SK-N-SH (cell line): Measurements from ENCODE around the gene IFNL1. TPM values are rescaled to one million over a fixed set of nuclear protein-coding genes. Genes with fewer than 3 reads are reported as not detected.

Experiments
- CTCF ChIA-PET: fragments of 300-600, 350-600 bp; formaldehyde crosslinking; extraction: SDS; loops from one replicate; lab custom pipeline; 2021; lab: Yijun Ruan, JAX
- POLR2A ChIA-PET: fragments of 350-600 bp; sonication (Branson Sonifier 250); formaldehyde crosslinking; extraction: SDS; loops from one replicate; lab custom pipeline; 2020; ENCODE audit warnings: antibody characterized with exemption, inconsistent platforms; lab: Yijun Ruan, JAX
- DNase-seq: peaks from one replicate; pipeline ENCODE4 v3.0.0; 2012
- H2AFZ ChIP-seq: fragments of 200-600 bp; sonication (generic); 2 replicates; pipeline ENCODE4 v1.8.1; 2016; ENCODE audit warnings: antibody characterized with exemption, mild to moderate bottlenecking, low read depth
- H3F3A ChIP-seq: fragments of 200-600 bp; sonication (generic); replicated peaks from 2 replicates; pipeline ENCODE3; 2016; ENCODE audit warnings: antibody characterized with exemption, mild to moderate bottlenecking; ENCODE audit not compliant: insufficient read depth
- H3K27ac ChIP-seq, 2 experiments: fragments of 200-500 bp in 1 of 2; fragments of 200-600 bp in 1 of 2; sonication (Bioruptor generic) in 1 of 2; sonication (generic), shearing (Covaris generic) in 1 of 2; 2 replicates each; pipeline versions ENCODE4 v1.5.1 to v1.6.1; 2014 to 2016; ENCODE audit warnings: low read depth in 2 of 2, inconsistent platforms in 1 of 2, low read length in 1 of 2, mild to moderate bottlenecking in 1 of 2, mixed read lengths in 1 of 2
- H3K27me3 ChIP-seq: fragments of 200-600 bp; sonication (generic), shearing (Covaris generic); 2 replicates; pipeline ENCODE4 v1.6.1; 2016; ENCODE audit warnings: mixed run types; ENCODE audit not compliant: insufficient read depth
- H3K36me3 ChIP-seq, 2 experiments: fragments of 200-500 bp in 1 of 2; fragments of 200-600 bp in 1 of 2; sonication (Bioruptor generic) in 1 of 2; sonication (generic) in 1 of 2; replicated peaks in 1 of 2; 2 replicates each; pipeline versions ENCODE3 to v1.5.1; 2014 to 2016; ENCODE audit warnings: low read length in 1 of 2, mild to moderate bottlenecking in 1 of 2; ENCODE audit not compliant: insufficient read depth in 2 of 2, control insufficient read depth in 1 of 2
- H3K4me1 ChIP-seq, 2 experiments: fragments of 200-500 bp in 1 of 2; fragments of 200-600 bp in 1 of 2; sonication (Bioruptor generic) in 1 of 2; sonication (generic), shearing (Covaris generic) in 1 of 2; 2 replicates each; pipeline versions ENCODE4 v1.5.1 to v1.6.1; 2014 to 2016; ENCODE audit warnings: low read depth in 1 of 2, low read length in 1 of 2, mixed run types in 1 of 2; ENCODE audit not compliant: insufficient read depth in 2 of 2, control insufficient read depth in 1 of 2
- H3K4me2 ChIP-seq: fragments of 200-600 bp; sonication (generic), shearing (Covaris generic); 2 replicates; pipeline ENCODE4 v1.6.1; 2017; ENCODE audit warnings: mixed run types
- H3K4me3 ChIP-seq, 2 experiments: fragments of 200-500 bp in 1 of 2; fragments of 200-600 bp in 1 of 2; sonication (Bioruptor generic) in 1 of 2; sonication (generic), shearing (Covaris generic) in 1 of 2; 2 replicates each; pipeline versions ENCODE4 v1.5.1 to v1.8.1; 2014 to 2016; ENCODE audit warnings: low read depth in 2 of 2, inconsistent platforms in 1 of 2, low read length in 1 of 2, mild to moderate bottlenecking in 1 of 2, mixed read lengths in 1 of 2, moderate library complexity in 1 of 2
- H3K79me2 ChIP-seq: fragments of 200-600 bp; sonication (generic); 2 replicates; pipeline ENCODE4 v1.8.1; 2017; ENCODE audit warnings: mild to moderate bottlenecking; ENCODE audit not compliant: insufficient read depth
- H3K9ac ChIP-seq: fragments of 200-600 bp; sonication (generic); 2 replicates; pipeline ENCODE4 v1.6.1; 2017; ENCODE audit warnings: mixed run types
- H3K9me2 ChIP-seq: fragments of 200-600 bp; sonication (generic); 2 replicates; pipeline ENCODE4 v1.6.1; 2017; ENCODE audit warnings: mixed run types
- H3K9me3 ChIP-seq: fragments of 200-600 bp; sonication (generic); 2 replicates; pipeline ENCODE4 v1.6.1; 2017; ENCODE audit warnings: mixed run types, mild to moderate bottlenecking, moderate library complexity
- H4K20me1 ChIP-seq: fragments of 200-600 bp; sonication (generic); 2 replicates; pipeline ENCODE4 v1.6.1; 2017; ENCODE audit warnings: mild to moderate bottlenecking, mixed run types; ENCODE audit not compliant: insufficient read depth
- CHD2 ChIP-seq: fragments of 150-350 bp; IDR thresholded peaks from 2 replicates; pipeline ENCODE4 v1.6.1; 2018; ENCODE audit warnings: low read length; ENCODE audit not compliant: partially characterized antibody
- CTCF ChIP-seq: fragments of 200-600 bp; sonication (generic); IDR thresholded peaks from 2 replicates; pipeline ENCODE4 v1.6.1; 2017; ENCODE audit warnings: antibody characterized with exemption, mild to moderate bottlenecking, moderate library complexity
- ELF1 ChIP-seq: IDR thresholded peaks from 2 replicates; pipeline ENCODE4 v1.4.0; 2012
- EP300 ChIP-seq, 2 experiments: IDR thresholded peaks; 2 replicates each; pipeline versions ENCODE4 v1.4.0 to v1.6.1; 2012; ENCODE audit warnings: borderline replicate concordance in 1 of 2, low read depth in 1 of 2, low read length in 1 of 2
- EZH2phosphoT487 ChIP-seq: fragments of 200-600 bp; sonication (generic); IDR thresholded peaks from 2 replicates; pipeline ENCODE4 v1.6.1; 2017; ENCODE audit warnings: low read depth, mixed run types, mild to moderate bottlenecking, antibody characterized with exemption, moderate library complexity, borderline replicate concordance
- FOXM1 ChIP-seq: IDR thresholded peaks from 2 replicates; pipeline ENCODE4 v1.4.0; 2012; ENCODE audit warnings: low read depth, mild to moderate bottlenecking
- GATA2 ChIP-seq: sonication (generic); formaldehyde crosslinking; IDR thresholded peaks from 2 replicates; pipeline ENCODE4 v1.5.0; 2020; ENCODE audit warnings: mild to moderate bottlenecking, missing genetic modification reagents
- JUND ChIP-seq: IDR thresholded peaks from 2 replicates; pipeline ENCODE4 v1.4.0; 2012
- POLR2AphosphoS5 ChIP-seq: IDR thresholded peaks from 2 replicates; pipeline ENCODE4 v1.6.1; 2012; ENCODE audit warnings: low read depth, low read length
- RFX5 ChIP-seq: IDR thresholded peaks from 2 replicates; pipeline ENCODE4 v1.6.1; 2012; ENCODE audit warnings: mild to moderate bottlenecking, improper control_type of control experiment, low read length
- SIN3A ChIP-seq: IDR thresholded peaks from 2 replicates; pipeline ENCODE4 v1.6.1; 2012; ENCODE audit warnings: low read depth, mild to moderate bottlenecking, low read length, moderate library complexity, borderline replicate concordance
- TCF12 ChIP-seq: IDR thresholded peaks from 2 replicates; pipeline ENCODE4 v1.4.0; 2012
- TEAD4 ChIP-seq: IDR thresholded peaks from 2 replicates; pipeline ENCODE4 v1.4.0; 2012; ENCODE audit warnings: mild to moderate bottlenecking, borderline replicate concordance; ENCODE audit not compliant: insufficient read depth
- USF1 ChIP-seq: IDR thresholded peaks from 2 replicates; pipeline ENCODE4 v1.4.0; 2012; ENCODE audit warnings: low read depth, borderline replicate concordance
- ZBTB33 ChIP-seq: IDR thresholded peaks from 2 replicates; pipeline ENCODE4 v1.4.0; 2012; ENCODE audit warnings: low read depth, borderline replicate concordance
- WGBS: methylation state at CpG from one replicate; pipeline ENCODE4 v1.1.6; 2017; ENCODE audit warnings: low lambda C conversion rate; 5-methylcytosine and 5-hydroxymethylcytosine counted together
- polyA plus RNA-seq, 3 experiments: library from polyadenylated mRNA; depleted of rRNA; stranded (reverse); fragments of >200 nt; gene quantifications; 2 replicates each; pipeline ENCODE4 v1.2.3, GENCODE V29; 2012

IFNL1 gene
- polyA plus RNA-seq, 1 of the 3 experiments (the other 2 are of a cell fraction): not detected

GRCh38 chr19:39318690-39319089, 22.5 kb downstream of the IFNL1 start:
- Histone ChIP-seq H3K4me3 (no peak overlapping the region), H3F3A (no peaks in the 10 kb centered on the region), H3K27ac (no peak overlapping the region), H3K79me2 (no peaks in the 10 kb centered on the region), H3K27me3 (no peaks in the 10 kb centered on the region), H3K4me2 (no peak overlapping the region), H3K36me3 (peaks cover 0 to 2% of the 10 kb centered on the region in 2 experiments), H3K9ac (no peak overlapping the region), H3K9me3 (no peaks in the 10 kb centered on the region), H4K20me1 (no peaks in the 10 kb centered on the region), H3K9me2 (no peaks in the 10 kb centered on the region), H3K4me1 (peaks cover 0 to 10% of the 10 kb centered on the region in 2 experiments; a peak in 1 of 4 replicates), H2AFZ (no peak overlapping the region)
- WGBS: 88% methylated on average over 4 of the region's 4 CpGs
- DNase-seq: no peak
- POLR2A ChIA-PET: no interaction called here
- CTCF ChIA-PET: no interaction called here
- TF ChIP-seq JUND (no peak), SIN3A (no peak), RFX5 (no peak), EP300 (IDR thresholded peaks at IDR 0.05; ENCODE audit: borderline replicate concordance in 1 of 2, low read depth in 1 of 2, low read length in 1 of 2) (no peak), TCF12 (no peak), TEAD4 (no peak), FOXM1 (no peak), USF1 (no peak), EZH2phosphoT487 (no peak), ZBTB33 (no peak), POLR2AphosphoS5 (no peak), CHD2 (no peak), GATA2 (CRISPR knock-in tag) (no peak), ELF1 (no peak), CTCF (no peak)
